T follicular helper cell (primary cell): ENCODE measurements around the gene UROC1.

Experiments
- DNase-seq: peaks from one replicate; pipeline ENCODE4 v3.0.0-alpha.2; 2020; ENCODE audit warnings: low read depth

Gene UROC1

DNA sequence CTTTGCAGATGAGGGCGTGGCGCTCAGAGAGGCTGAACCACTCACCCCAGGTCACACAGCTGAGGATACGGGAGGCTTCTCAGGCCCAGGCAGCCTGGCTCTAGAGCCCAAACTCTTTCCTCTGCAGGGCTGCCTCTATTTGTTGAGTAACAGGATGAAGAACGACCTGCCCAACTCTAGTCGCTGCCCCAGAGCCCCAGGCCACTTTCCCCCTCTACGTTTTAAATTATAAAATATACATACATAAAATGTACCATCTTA is 22.7 kb downstream of the UROC1 start:
- no peak for DNase-seq

DNA sequence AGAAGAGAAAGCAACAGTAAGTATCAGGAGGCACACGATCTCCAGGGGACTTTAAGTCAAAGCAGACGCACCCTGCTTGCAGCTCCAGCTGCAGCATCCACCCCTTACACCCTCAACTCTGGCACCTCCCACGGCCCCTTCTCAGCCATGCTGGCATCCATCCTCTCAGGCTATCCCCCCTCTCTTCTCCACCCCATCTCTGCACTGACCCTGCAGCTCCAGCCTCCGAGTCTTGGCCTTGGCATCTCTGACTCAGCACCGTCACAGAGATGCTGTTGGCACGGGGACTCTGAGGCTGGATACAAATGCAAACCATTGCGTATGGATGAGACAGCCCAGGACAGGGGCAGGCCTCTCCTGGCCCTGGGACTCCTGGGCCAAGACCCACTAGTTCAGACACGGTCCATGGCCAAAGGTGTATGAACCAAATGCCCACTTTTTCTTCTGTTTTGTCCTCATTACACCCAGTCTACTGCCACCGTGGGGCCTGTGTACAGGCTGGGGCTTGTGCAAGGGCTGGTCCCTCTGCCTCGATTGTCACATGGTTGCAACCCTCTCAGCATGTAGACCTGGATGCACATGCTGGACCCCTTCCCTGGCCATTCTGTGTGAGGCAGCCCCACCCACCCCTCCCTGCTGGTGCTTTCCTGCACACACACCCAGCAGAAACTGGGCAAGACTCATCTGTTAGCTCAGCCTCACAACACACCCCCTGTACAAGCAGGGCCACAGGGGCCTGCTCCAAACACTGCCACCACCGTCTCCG is 23.2 kb downstream of the UROC1 start:
- DNase-seq: no peak

DNA sequence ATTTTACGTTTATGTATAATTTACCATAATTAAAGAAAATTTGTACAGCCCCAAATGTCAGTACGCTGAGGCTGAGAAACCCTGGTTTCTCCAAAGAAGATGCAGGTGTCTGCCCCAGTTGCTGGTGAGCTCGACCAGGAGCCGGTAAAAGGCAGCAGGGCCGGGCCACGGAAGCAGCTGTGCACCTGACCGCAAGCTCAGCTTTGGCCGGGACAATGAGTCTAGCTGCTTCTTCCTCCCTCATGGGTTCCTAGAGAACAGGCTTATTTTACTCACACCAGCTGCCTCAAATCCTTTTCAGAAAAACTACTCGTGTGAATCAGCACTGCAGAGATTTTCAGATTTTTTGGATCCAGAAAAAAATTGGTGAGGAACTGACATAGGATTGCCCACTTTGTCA is 23.8 kb downstream of the UROC1 start:
- no peak for DNase-seq

DNA sequence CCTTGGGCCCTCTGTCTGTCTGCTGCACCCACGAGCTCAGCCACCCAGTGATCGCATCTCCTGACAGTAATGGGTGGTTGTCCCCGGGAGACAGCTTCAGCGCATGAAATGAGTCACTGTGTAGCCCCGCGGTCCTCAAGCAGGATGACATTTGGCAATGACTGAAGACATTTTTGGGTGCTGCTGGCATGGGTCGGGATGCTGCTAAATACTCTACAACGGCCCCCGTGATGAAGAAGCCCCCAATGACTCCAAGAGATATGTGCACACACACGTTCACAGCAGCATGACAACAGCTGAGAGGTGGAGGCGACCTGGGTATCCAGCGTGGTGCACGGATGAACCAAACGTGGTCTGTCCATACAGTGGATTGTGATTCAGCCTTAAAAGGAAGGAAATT is 24.5 kb downstream of the UROC1 start:
- no peak for DNase-seq

DNA sequence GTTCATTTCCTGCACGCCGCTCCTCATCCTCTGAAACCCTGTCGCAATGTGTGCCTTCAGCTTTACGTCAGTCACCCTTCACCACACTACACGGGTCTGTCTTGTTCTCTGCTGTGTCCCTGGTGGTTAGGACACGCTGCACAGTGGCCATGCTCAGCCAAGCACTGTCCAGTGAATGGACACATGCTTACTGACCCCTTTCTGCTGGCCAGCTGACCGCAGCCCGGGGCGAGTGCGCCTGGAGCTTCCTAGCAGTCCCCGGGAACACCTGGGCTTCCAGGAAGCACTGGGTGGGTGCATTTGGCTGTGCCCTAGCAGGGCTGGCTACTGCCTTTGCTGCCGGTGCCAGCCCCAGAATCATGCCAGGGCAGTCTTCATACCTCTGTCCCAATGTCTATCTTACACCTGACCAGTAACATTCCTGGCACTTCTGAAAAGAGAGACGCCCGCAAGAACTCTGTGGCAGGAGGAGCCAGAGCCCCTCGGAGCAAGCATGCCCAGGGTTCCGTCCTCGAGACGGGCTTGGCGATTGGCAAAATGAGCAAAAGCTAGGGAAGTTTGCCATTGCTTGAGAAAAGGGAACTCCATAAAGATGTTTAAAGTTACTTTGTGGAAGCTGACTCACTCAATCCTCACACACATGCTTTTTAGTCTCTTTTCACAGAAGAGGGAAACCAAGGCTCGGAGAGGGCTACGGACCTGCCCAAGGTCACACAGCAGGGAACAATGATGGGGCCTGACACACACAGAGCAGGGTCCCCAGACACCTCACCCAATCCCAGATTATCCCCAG is 26.2 kb downstream of the UROC1 start:
- no peak for DNase-seq

DNA sequence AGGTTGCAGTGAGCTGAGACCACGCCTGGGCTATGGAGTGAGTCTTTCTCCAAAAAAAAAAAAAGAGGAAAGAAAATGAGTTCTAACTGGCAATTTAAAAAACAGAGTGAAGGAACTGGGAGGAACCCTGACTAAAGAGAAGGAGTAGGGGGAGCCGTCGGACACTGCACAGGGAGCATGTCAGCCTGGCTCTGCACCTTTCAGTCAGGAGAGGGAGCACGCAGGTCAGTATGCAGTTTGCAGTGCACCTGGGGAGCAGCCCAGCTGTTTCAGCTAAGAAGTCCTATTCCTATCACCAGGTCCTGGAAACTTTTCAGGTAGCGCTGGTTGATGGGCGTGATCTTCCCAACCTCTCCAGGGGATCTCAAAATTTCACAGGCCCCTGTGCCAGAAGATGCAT is 27.0 kb downstream of the UROC1 start:
- no peak for DNase-seq

DNA sequence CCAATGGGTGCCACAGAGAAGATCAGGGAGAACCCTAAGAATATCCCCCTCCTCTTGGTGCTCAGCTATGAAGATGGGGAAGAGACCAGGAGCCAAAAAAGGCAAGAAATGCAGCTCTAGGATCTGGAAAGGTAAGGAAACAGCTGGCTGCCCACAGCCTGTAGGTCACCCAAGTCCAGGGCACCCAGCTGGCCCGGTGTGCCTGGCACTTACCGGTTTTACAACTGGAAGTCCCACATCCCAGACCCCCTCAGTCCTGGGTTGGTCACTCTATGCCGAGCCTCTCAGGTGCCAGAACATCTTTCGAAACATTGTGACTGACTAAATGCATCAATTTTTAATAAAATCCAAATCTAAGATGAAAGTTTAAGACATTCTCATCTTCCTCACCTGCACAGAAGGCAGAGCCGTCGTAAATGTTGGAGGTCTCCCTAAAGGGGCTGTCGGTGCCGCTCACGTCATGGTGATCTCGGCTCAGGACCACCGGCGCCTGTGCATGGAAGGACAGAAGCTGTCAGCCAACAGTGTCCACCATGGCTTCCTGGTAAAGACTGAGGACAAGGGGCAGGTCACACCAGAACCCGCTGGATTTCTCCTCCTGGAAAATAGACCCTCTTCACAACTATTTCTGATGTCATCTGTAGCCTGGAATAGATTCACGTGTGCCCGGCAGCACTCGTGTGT is 28.5 kb downstream of the UROC1 start:
- DNase-seq: no peak

DNA sequence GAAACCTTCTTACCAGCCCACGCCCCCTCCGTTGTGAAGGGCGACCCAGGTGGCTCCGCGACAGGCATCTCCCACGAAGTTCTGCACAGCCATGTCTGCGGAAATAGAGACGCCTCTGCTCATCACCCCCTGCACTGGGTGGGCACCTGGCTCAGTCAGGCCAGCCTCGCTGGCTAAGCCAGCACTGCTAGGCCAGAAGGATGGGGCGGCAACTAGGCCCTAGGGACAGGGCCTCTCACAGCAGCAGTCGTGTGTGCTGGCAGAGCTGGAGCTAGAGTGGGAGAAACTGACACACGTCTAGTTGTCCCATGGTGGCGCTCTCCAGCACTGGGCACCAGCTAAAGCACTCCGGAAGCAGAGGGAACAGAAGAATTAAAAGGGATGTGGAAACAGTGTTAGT is 29.4 kb downstream of the UROC1 start:
- DNase-seq: no peak

DNA sequence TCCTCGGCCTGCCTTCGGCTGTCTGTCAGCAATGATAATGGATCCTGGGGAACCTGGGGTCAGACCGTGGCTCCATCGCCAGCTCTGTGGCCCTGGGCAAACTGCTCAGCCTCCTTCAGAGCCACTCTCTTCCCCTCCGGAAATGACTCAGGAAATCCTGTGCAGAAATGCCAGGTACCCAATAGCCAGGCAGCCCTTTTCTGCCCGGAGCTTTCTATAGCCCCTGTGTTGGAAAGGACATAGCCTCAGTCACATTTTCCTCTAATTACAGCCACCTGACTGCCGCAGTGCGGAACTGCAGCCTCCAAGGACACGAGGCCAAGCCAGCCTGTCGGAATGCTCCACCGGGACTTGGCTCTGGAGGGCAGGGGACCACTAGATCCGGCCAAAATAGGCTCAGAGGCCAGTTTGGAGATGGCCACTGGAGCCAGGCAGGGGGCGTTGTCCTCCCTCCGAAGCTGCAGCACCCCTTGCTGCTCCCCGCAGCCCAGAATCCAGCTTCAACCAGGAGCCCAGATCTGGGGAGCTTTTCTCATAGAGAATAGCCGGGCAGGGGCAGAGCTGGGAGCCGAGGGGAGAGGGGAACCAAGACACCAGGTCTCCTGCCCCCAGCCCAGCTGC is 30.3 kb downstream of the UROC1 start:
- DNase-seq: no peak

DNA sequence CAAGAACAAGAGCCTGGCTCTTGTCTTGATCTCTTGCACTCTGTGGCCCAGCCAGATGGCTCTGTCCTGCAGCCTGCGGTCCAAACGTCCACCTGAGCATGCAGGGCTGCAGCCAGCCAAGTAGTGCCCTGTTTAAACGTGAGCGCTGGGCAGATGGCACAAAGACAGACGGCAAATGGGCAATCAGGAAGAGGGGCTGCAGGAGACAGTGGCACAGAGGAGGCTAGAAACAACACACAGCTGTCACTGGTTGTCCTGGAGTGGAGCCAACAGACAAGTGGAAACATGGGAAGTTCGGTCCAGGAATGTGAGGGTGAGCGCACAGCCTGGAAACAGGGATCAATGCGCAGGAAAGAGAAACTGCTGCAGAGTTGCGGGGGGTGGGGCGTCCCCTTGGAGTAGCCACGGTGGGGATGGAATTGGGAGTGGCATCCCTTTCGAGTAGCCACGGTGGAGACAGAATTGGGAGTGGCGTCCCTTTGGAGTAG is 31.2 kb downstream of the UROC1 start:
- DNase-seq: no peak

DNA sequence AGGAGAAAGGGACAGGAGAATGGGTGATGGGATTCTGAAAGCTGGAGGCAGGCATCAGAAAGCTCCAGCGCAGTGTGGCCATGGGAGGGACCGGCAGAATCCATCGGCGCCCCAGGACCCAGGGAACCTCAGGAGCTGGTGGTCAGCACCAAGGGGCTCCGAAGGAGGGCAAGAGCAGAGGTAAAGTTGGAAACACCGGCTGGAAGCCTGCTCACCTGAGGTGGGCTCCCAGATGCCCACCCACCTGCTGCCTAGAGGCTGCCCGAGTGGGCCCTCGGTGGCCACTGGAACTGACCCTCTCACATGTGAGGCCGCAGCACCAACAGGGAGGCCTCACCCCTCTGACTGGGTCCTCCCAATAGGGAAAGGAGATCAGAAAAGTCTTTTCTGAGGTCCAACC is 31.6 kb downstream of the UROC1 start:
- no peak for DNase-seq

DNA sequence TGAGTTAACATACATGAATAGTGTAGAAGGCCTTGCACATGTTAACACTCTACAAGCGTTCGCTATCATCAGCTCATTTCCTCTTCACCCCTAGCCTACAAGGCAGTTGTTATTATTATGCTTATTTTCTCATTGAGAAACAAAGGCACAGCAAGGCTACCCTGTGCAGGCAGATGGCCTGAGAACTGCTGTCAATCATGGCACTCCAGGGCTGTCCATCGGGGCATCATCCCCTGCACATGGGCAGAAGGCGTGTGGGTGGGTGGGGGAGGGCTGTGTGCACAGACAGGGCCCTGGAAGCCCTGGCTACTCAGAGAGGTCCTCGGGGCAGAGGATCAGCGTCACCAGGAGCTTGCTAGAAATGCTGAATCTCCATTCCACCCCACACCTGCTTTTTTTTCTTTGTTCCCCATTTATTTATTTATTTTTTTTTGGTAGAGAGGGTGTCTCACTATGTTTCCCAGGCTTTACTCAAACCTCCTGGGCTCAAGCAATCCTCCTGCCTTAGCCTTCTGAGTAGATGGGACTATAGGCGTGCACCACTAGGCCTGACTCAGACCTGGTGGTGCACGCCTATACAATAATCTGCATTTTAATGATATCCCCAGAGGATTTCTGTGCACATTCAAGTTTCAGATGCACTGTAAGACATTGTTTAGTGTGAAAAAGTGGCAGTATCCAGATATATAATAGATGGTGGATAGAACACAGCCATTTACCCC is 32.2 kb downstream of the UROC1 start:
- DNase-seq: no peak

DNA sequence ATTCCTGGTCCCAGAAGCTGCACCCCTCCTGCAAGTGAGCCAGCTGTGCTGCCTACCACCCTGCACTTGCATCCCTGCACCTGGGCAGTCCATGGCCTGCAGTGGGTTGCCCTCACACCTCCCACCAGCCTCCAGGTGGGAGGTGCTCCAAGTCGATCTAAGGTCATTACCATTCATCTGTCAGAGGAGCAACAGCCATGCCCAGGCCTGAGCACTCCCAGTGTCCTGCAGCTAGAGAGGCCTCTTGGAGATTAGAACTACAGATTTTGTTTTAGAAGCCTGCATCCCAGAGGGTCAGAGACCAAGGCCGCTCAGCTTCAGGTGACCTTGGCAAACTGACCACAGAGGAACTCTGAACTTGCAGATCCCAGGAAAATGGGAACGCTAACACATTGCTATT is 32.9 kb downstream of the UROC1 start:
- DNase-seq: no peak

DNA sequence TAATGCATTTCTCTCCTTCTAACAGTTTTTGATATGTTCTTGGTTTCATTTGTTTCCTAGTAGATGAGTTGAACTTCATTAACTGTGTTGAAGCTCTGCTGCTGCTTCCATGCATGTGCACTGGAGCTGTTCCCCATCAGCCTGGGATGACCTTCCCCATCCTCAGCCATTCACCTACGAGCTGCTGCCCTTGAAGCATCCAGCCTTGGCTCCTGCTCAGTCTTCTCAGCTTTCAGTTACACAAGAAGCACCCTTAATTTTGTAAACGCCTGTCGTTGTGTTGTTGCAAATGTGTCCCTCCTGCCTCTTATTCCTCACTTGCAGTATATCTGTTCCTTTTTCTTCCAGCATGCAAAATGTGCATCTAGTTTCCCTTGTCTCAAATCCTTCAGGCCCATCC is 33.4 kb downstream of the UROC1 start:
- DNase-seq: no peak

DNA sequence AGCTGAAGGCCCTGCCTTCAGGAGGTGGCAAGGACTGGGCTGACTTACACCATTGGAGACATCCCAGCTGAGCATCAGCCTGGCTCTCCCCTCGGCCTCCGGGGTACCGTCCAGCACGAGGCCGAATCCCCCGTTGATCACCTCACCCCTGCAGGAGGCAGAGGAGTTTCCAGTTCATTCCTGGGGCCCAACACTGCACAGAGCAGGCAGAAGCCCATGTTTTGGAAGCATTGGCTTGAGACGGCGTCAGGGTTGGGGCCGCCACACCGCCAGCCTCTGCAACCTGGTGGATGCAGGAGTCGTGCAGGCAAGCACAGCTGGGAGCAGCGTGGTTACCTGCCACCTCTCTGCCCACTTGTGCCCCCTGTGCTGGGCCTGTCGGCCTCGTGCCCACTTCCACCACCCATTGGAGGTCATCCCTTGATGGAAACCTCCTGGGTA is 34.2 kb downstream of the UROC1 start:
- DNase-seq: no peak

DNA sequence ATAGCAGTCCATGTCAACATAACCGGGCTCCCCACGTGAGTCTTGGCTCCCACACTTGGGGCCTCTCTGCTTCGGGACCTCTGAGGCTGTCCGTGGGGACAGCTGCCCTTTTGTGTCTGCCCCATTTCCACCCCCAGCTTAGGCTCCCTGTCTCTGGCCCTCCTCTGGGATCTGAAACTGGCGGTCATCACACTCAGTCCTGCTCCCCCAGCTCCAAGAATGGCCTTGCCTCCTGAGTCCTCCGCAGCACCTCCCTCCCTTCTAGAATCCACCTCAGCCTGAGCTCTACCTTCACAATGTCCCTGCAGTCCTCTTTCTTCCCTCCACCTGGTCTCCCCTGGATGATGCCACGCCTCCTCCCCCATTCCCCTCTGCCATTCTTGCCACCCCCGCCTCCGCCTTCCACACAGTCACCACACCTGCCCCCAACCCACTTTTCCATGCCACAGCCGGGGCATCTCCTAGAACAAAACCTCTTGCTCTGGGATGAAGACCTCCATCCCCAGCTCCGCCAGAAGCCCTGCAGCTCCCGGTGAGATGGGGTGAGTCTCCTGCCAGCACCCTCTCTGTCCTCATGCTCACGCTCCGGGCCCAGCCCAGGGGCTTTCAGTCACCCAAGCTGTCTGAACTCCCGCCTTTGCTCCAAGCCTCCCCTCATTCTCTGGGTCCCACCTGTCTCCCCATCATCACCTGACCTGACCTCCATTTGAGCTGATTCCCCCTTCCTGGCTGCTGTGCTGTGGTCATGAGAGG is 34.9 kb downstream of the UROC1 start:
- no peak for DNase-seq

DNA sequence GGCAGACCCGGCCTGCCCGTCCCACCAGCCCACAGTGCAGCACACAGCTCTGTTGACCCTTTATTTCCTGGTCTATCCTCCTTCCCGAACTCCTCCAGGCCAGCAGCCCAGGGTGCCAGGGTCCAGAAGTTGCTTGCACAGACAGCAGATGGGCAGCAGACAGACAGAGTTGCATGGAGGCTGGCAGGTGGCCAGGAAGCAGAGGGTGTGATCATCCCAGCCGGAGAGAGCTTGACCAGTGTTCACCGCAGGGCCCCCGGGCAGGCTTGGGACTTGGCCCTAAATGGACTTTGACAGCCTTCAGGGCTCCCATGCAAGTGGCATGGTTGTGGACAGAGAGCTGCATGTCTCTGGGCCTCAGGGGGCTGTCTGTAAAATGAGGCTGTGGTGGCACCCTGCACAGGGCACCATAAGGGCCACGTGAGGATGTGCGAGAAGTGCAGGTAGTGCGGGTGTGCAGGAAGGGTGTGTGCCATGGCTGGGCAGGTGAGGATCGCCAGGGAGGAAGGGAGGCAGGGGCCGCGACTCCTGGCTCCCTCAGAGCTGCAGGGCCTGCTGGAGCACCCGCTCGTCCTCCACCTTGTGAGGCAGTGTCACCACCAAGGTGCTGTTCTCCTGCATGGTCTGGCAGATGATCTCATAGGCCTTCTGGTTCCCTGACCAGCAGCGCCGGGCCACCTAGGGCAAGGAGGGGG is 35.6 kb downstream of the UROC1 start:
- DNase-seq: no peak

DNA sequence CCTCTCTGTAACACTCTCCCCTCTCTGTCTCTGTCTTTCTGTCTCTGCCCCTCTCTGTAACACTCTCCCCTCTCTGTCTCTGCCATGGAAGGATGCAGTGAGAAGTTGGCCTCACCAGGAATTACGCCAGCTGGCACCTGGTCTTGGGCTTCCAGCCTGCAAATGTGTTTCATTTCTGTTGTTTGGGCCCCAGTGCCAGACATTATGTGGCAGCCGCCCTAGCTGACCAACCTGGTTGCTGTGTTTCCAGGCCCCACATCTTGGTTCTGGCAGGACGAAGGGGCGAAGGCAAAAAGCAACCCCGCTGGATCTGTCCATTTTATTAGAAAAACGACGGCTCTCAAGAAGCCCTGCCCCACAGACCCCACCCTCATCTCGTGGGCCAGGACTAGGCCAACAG is 36.7 kb downstream of the UROC1 start:
- DNase-seq: no peak

DNA sequence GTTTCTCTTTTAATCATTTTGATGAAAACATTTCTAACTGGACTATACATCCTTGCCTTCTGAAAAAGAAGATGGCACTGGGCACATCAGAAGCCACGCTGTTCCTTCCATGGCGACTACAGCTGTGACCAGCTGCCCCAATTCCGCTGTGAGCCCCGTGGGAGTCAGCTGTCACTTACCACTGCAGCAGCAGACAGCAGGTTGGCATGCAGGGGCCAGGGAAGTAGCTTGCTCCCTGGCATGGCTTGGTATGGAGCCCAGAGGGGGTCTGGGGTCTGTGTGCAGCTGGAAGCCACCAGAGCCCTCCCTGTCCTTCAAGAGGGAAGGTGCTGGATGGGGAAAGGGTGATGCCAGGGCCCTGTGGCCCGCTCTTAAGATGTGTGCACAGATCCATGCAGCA is 37.4 kb downstream of the UROC1 start:
- DNase-seq: no peak

DNA sequence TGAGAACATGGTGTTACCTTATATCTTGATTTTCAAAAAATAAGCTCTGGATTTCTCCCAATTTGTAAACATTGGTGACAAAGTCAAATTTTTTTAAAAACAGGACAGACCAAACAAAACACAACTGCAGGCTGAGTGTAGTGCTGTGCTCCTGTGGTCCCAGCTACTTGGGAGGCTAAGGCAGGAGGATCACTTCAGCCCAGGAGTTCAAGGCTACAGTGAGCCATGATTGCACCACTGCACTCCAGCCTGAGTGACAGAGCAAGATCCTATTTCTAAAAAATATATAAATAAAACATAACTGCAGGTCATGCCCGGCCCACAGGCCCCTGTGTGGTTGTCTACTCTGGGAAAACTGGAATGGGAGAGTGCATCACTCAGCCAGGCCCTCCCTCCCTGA is 37.9 kb downstream of the UROC1 start:
- no peak for DNase-seq
